Nephron progenitor cell (in vitro differentiated cells): ENCODE results near the gene SHC4.
A peak's percentile ranks its signal among the peaks of the same experiment; 100 is the strongest.

Experiments
- DNase-seq: peaks from one replicate; pipeline ENCODE4 v3.0.0; 2021
- H3K27ac Mint-ChIP-seq: 2 replicates; pipeline ENCODE4 v1.8.0; 2021; ENCODE audit warnings: mild to moderate bottlenecking, moderate library complexity, mixed read lengths
- H3K27me3 Mint-ChIP-seq: 2 replicates; pipeline ENCODE4 v1.8.0; 2021; ENCODE audit warnings: mild to moderate bottlenecking, low read depth, mixed read lengths; ENCODE audit not compliant: poor library complexity
- H3K36me3 Mint-ChIP-seq: 2 replicates; pipeline ENCODE4 v1.8.0; 2021; ENCODE audit warnings: low read depth, mixed read lengths
- H3K4me1 Mint-ChIP-seq: 2 replicates; pipeline ENCODE4 v1.8.0; 2021; ENCODE audit warnings: mixed read lengths
- H3K4me3 Mint-ChIP-seq: 2 replicates; pipeline ENCODE4 v1.8.0; 2021; ENCODE audit warnings: mild to moderate bottlenecking, moderate library complexity, mixed read lengths
- H3K9me3 Mint-ChIP-seq: 2 replicates; pipeline ENCODE4 v1.8.0; 2021; ENCODE audit warnings: mild to moderate bottlenecking, moderate library complexity, mixed read lengths
- CTCF ChIP-seq: fragments of 200-600 bp; sonication (generic); IDR thresholded peaks from 2 replicates; pipeline ENCODE4 v1.5.0; 2021; ENCODE audit warnings: antibody characterized with exemption

SHC4 gene

GRCh38 chr15:48984021-48984710 lies 20.4 kb upstream of the SHC4 start:
- Mint-ChIP-seq H3K36me3 (no peaks in the 10 kb centered on the region), H3K4me1 (peaks cover 15% of the 10 kb centered on the region), H3K9me3 (no peaks in the 10 kb centered on the region), H3K27me3 (peaks cover 7% of the 10 kb centered on the region), H3K27ac (no peak overlapping the region), H3K4me3 (no peak overlapping the region)
- DNase-seq = no peak
- no peak for TF ChIP-seq CTCF

GRCh38 chr15:48983300-48983699 lies 19.6 kb upstream of the SHC4 start:
- H3K27me3 Mint-ChIP-seq = peaks cover 7% of the 10 kb centered on the region
- no peak for DNase-seq
- peak overlapping the region; percentile 76 for H3K27ac Mint-ChIP-seq
- H3K36me3 Mint-ChIP-seq = no peaks in the 10 kb centered on the region
- peaks cover 15% of the 10 kb centered on the region for H3K4me1 Mint-ChIP-seq
- H3K9me3 Mint-ChIP-seq = no peaks in the 10 kb centered on the region
- TF ChIP-seq CTCF = no peak
- no peak overlapping the region for H3K4me3 Mint-ChIP-seq

GRCh38 chr15:48981941-48982340 lies 18.2 kb upstream of the SHC4 start:
- Mint-ChIP-seq H3K27ac (peak overlapping the region; percentile 43), H3K4me1 (peaks cover 16% of the 10 kb centered on the region), H3K27me3 (peaks cover 7% of the 10 kb centered on the region), H3K36me3 (no peaks in the 10 kb centered on the region), H3K9me3 (no peaks in the 10 kb centered on the region), H3K4me3 (no peak overlapping the region)
- no peak for TF ChIP-seq CTCF
- DNase-seq = no peak

GRCh38 chr15:48978638-48979037 lies 14.9 kb upstream of the SHC4 start:
- Mint-ChIP-seq H3K4me3 (no peak overlapping the region), H3K27ac (no peak overlapping the region), H3K4me1 (peaks cover 36% of the 10 kb centered on the region), H3K27me3 (peaks cover 15% of the 10 kb centered on the region), H3K36me3 (no peaks in the 10 kb centered on the region), H3K9me3 (no peaks in the 10 kb centered on the region)
- no peak for TF ChIP-seq CTCF
- no peak for DNase-seq

GRCh38 chr15:48976444-48977088 lies 12.8 kb upstream of the SHC4 start:
- H3K4me3 Mint-ChIP-seq = peak overlapping the region; percentile 69
- H3K4me1 Mint-ChIP-seq = peaks cover 22% of the 10 kb centered on the region
- no peak overlapping the region for H3K27ac Mint-ChIP-seq
- no peaks in the 10 kb centered on the region for H3K9me3 Mint-ChIP-seq
- DNase-seq = peak; percentile 10
- peaks cover 15% of the 10 kb centered on the region for H3K27me3 Mint-ChIP-seq
- TF ChIP-seq CTCF = no peak
- no peaks in the 10 kb centered on the region for H3K36me3 Mint-ChIP-seq
